Activated naive CD8-positive, alpha-beta T cell treated with anti-CD3 and anti-CD28 coated beads, Interleukin-2, amount 50 U/mL, for 24 hours (primary cell): Measurements from ENCODE around the gene BANP.
A peak's percentile ranks its signal among the peaks of the same experiment; 100 is the strongest.
"Not testable (repeated sequence)": the region's sequence is repeated elsewhere in the genome, so short reads cannot be mapped to it uniquely, and the experiment has no call there.

ENCODE experiments used
- ATAC-seq: fragments of 150-1000 bp; cut with Tn5 transposase; one replicate; pipeline ENCODE4 v1.10.0; 2021
- DNase-seq: peaks from one replicate; pipeline ENCODE4 v3.0.0; 2021
- H3K27ac Mint-ChIP-seq: one replicate; pipeline ENCODE4 v1.8.0; 2021; ENCODE audit warnings: mild to moderate bottlenecking, mixed read lengths
- H3K27me3 Mint-ChIP-seq: one replicate; pipeline ENCODE4 v1.8.0; 2021; ENCODE audit warnings: mixed read lengths
- H3K36me3 Mint-ChIP-seq: one replicate; pipeline ENCODE4 v1.8.0; 2021; ENCODE audit warnings: low read depth, mixed read lengths
- H3K4me1 Mint-ChIP-seq: one replicate; pipeline ENCODE4 v1.8.0; 2021; ENCODE audit warnings: mixed read lengths
- H3K4me3 Mint-ChIP-seq: one replicate; pipeline ENCODE4 v1.8.0; 2021; ENCODE audit warnings: mild to moderate bottlenecking, moderate library complexity, mixed read lengths
- H3K9me3 Mint-ChIP-seq: one replicate; pipeline ENCODE4 v1.8.0; 2021; ENCODE audit warnings: mixed read lengths

BANP gene

GRCh38 chr16:88022076-88023042, 71.1 kb downstream of the BANP start:
- Mint-ChIP-seq H3K36me3 (peaks cover 11% of the 10 kb centered on the region), H3K4me3 (no peak overlapping the region), H3K9me3 (no peaks in the 10 kb centered on the region), H3K4me1 (peaks cover 30% of the 10 kb centered on the region), H3K27ac (no peak overlapping the region), H3K27me3 (no peaks in the 10 kb centered on the region)
- no peak for DNase-seq
- ATAC-seq = no peak

GRCh38 chr16:88023366-88023765, 72.1 kb downstream of the BANP start:
- Mint-ChIP-seq H3K27me3 (no peaks in the 10 kb centered on the region), H3K4me1 (peaks cover 32% of the 10 kb centered on the region), H3K4me3 (no peak overlapping the region), H3K9me3 (no peaks in the 10 kb centered on the region), H3K27ac (no peak overlapping the region), H3K36me3 (peaks cover 8% of the 10 kb centered on the region)
- ATAC-seq = no peak
- DNase-seq = no peak

- H3K27ac Mint-ChIP-seq = no peak overlapping the region
- DNase-seq = no peak
- peaks cover 8% of the 10 kb centered on the region for H3K36me3 Mint-ChIP-seq
- no peaks in the 10 kb centered on the region for H3K27me3 Mint-ChIP-seq
- peaks cover 32% of the 10 kb centered on the region for H3K4me1 Mint-ChIP-seq
- no peak for ATAC-seq
- H3K9me3 Mint-ChIP-seq = no peaks in the 10 kb centered on the region
- H3K4me3 Mint-ChIP-seq = no peak overlapping the region
These were observed 72.6 kb downstream of the BANP start for GRCh38 chr16:88023786-88024185.

- peak overlapping the region; percentile 70 for H3K27ac Mint-ChIP-seq
- not testable (repeated sequence) for H3K36me3 Mint-ChIP-seq, H3K9me3 Mint-ChIP-seq, ATAC-seq, DNase-seq, H3K27me3 Mint-ChIP-seq
- H3K4me3 Mint-ChIP-seq = peak overlapping the region; percentile 27
- peaks cover 32% of the 10 kb centered on the region for H3K4me1 Mint-ChIP-seq
These were observed 73.4 kb downstream of the BANP start for GRCh38 chr16:88024491-88025085.

GRCh38 chr16:88025086-88025492, 73.9 kb downstream of the BANP start:
- H3K9me3 Mint-ChIP-seq, H3K36me3 Mint-ChIP-seq, H3K27me3 Mint-ChIP-seq: not testable (repeated sequence)
- DNase-seq (peak; percentile 46), ATAC-seq (peak; percentile 88)
- Mint-ChIP-seq H3K27ac (peak overlapping the region; percentile 70), H3K4me1 (peaks cover 32% of the 10 kb centered on the region), H3K4me3 (peak overlapping the region; percentile 27)

GRCh38 chr16:88025828-88026555, 74.8 kb downstream of the BANP start:
- H3K4me1 Mint-ChIP-seq = peaks cover 32% of the 10 kb centered on the region
- H3K36me3 Mint-ChIP-seq, H3K4me3 Mint-ChIP-seq, H3K27me3 Mint-ChIP-seq, H3K9me3 Mint-ChIP-seq, ATAC-seq, DNase-seq: not testable (repeated sequence)
- peak overlapping the region; percentile 23 for H3K27ac Mint-ChIP-seq

- H3K27me3 Mint-ChIP-seq = no peaks in the 10 kb centered on the region
- no peak overlapping the region for H3K4me3 Mint-ChIP-seq
- H3K27ac Mint-ChIP-seq = peak overlapping the region; percentile 11
- peaks cover 32% of the 10 kb centered on the region for H3K4me1 Mint-ChIP-seq
- ATAC-seq (peak; percentile 16), DNase-seq (no peak)
- H3K9me3 Mint-ChIP-seq = no peaks in the 10 kb centered on the region
- peaks cover 8% of the 10 kb centered on the region for H3K36me3 Mint-ChIP-seq
These were observed 76.0 kb downstream of the BANP start for GRCh38 chr16:88026964-88027938.

- H3K4me1 Mint-ChIP-seq = peaks cover 32% of the 10 kb centered on the region
- H3K4me3 Mint-ChIP-seq, H3K36me3 Mint-ChIP-seq, H3K27ac Mint-ChIP-seq, DNase-seq, H3K9me3 Mint-ChIP-seq, H3K27me3 Mint-ChIP-seq, ATAC-seq: not testable (repeated sequence)
These were observed 77.1 kb downstream of the BANP start for GRCh38 chr16:88028177-88028930.

- Mint-ChIP-seq H3K27ac (no peak overlapping the region), H3K36me3 (peaks cover 8% of the 10 kb centered on the region)
These were observed 79.3 kb downstream of the BANP start for GRCh38 chr16:88030498-88030897.

GRCh38 chr16:88030961-88031360, 79.7 kb downstream of the BANP start:
- not testable (repeated sequence) for H3K4me3 Mint-ChIP-seq, H3K27ac Mint-ChIP-seq, H3K27me3 Mint-ChIP-seq, ATAC-seq, DNase-seq, H3K9me3 Mint-ChIP-seq
- Mint-ChIP-seq H3K36me3 (peaks cover 11% of the 10 kb centered on the region), H3K4me1 (peaks cover 13% of the 10 kb centered on the region)

More at GRCh38 chr16:88030498-88030897, 79.3 kb downstream of the BANP start:
- Mint-ChIP-seq H3K27me3 (no peaks in the 10 kb centered on the region), H3K4me3 (no peak overlapping the region), H3K9me3 (no peaks in the 10 kb centered on the region), H3K4me1 (peaks cover 15% of the 10 kb centered on the region)
- no peak for DNase-seq
- ATAC-seq = no peak

- H3K4me1 Mint-ChIP-seq, H3K9me3 Mint-ChIP-seq, H3K4me3 Mint-ChIP-seq, H3K27me3 Mint-ChIP-seq, H3K27ac Mint-ChIP-seq, ATAC-seq, DNase-seq: not testable (repeated sequence)
- peaks cover 17% of the 10 kb centered on the region for H3K36me3 Mint-ChIP-seq
These were observed 81.9 kb downstream of the BANP start for GRCh38 chr16:88033003-88033740.

GRCh38 chr16:88034770-88035169, 83.5 kb downstream of the BANP start:
- no peaks in the 10 kb centered on the region for H3K27me3 Mint-ChIP-seq
- H3K9me3 Mint-ChIP-seq = no peaks in the 10 kb centered on the region
- no peaks in the 10 kb centered on the region for H3K4me1 Mint-ChIP-seq
- peaks cover 20% of the 10 kb centered on the region for H3K36me3 Mint-ChIP-seq
- H3K27ac Mint-ChIP-seq = no peak overlapping the region
- no peak overlapping the region for H3K4me3 Mint-ChIP-seq
- ATAC-seq = no peak
- no peak for DNase-seq

GRCh38 chr16:88035292-88035691, 84.1 kb downstream of the BANP start:
- H3K4me1 Mint-ChIP-seq = no peaks in the 10 kb centered on the region
- H3K36me3 Mint-ChIP-seq = peaks cover 20% of the 10 kb centered on the region
- no peak overlapping the region for H3K27ac Mint-ChIP-seq
- no peaks in the 10 kb centered on the region for H3K9me3 Mint-ChIP-seq
- H3K4me3 Mint-ChIP-seq = no peak overlapping the region
- no peaks in the 10 kb centered on the region for H3K27me3 Mint-ChIP-seq
- no peak for DNase-seq
- no peak for ATAC-seq
